HepG2 (cell line): Measurements from ENCODE around the gene SPRY1.

Experiments
- CENPT ChIP-seq: sonication (generic); formaldehyde crosslinking; IDR thresholded peaks from 2 replicates; pipeline ENCODE4 v1.8.0; 2022; ENCODE audit warnings: low read depth, mild to moderate bottlenecking, moderate library complexity, missing genetic modification reagents
- EZH2 ChIP-seq: conservative IDR thresholded peaks from 2 replicates; pipeline ENCODE4 v1.6.1; 2012; ENCODE audit warnings: mild to moderate bottlenecking, low read depth, low read length, moderate library complexity

DNA sequence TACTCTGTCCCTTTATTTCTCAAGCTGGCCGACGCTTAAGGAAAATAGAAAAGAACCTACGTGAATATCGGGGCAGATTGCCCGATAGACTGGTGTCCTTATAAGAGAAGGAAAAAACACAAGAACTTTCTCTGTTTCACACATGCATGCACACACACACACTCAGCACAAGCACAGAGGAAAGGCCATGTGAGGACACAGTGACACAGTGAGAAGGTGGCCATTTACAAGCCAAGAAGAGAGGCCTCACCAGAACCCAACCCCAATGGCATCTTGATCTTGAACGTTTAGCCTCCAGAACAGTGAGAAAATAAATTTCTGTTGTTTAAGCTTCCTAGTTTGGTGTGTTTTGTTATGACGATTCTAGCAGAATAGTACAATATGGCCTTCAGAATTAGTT, 37.0 kb downstream of the SPRY1 start:
- TF ChIP-seq EZH2 (no peak), CENPT (CRISPR knock-in tag) (no peak)
